Chondrocyte (in vitro differentiated cells): ENCODE results near the gene OPHN1. TPM values are rescaled to one million over a fixed set of nuclear protein-coding genes. Genes with fewer than 3 reads are reported as not detected.
"Not testable (repeated sequence)": the region's sequence is repeated elsewhere in the genome, so short reads cannot be mapped to it uniquely, and the experiment has no call there.

Source experiments
- DNase-seq: peaks from one replicate; pipeline ENCODE4 v3.0.0; 2021; ENCODE audit warnings: mixed read lengths, low spot score
- H3K27ac Mint-ChIP-seq: one replicate; pipeline ENCODE4 v1.8.0; 2021; ENCODE audit warnings: mild to moderate bottlenecking, moderate library complexity, mixed read lengths; ENCODE audit not compliant: unreplicated experiment
- H3K27me3 Mint-ChIP-seq: 2 replicates; pipeline ENCODE4 v1.8.0; 2021; ENCODE audit warnings: low read depth, mixed read lengths
- H3K36me3 Mint-ChIP-seq: 2 replicates; pipeline ENCODE4 v1.8.0; 2021; ENCODE audit warnings: low read depth, mixed read lengths
- H3K4me1 Mint-ChIP-seq: 2 replicates; pipeline ENCODE4 v1.8.0; 2021; ENCODE audit warnings: low read depth, mild to moderate bottlenecking, mixed read lengths
- H3K4me3 Mint-ChIP-seq: one replicate; pipeline ENCODE4 v1.8.0; 2021; ENCODE audit warnings: mild to moderate bottlenecking, moderate library complexity, mixed read lengths; ENCODE audit not compliant: unreplicated experiment
- H3K9me3 Mint-ChIP-seq: 2 replicates; pipeline ENCODE4 v1.8.0; 2021; ENCODE audit warnings: low read depth, mixed read lengths
- CTCF ChIP-seq: fragments of 200-600 bp; sonication (generic); IDR thresholded peaks from 2 replicates; pipeline ENCODE4 v1.5.0; 2021; ENCODE audit warnings: antibody characterized with exemption, mild to moderate bottlenecking, moderate library complexity
- total RNA-seq: library from RNA; stranded (reverse); gene quantifications from 3 replicates; pipeline ENCODE4 v1.2.1, GENCODE V29; 2021

OPHN1 gene
- total RNA-seq, 1 donor from 2014 or later = 6.1 TPM

GRCh38 chrX:68072041-68072440 lies 361.3 kb downstream of the OPHN1 start:
- Mint-ChIP-seq H3K4me1 (no peaks in the 10 kb centered on the region), H3K36me3 (no peaks in the 10 kb centered on the region), H3K27me3 (no peaks in the 10 kb centered on the region), H3K27ac (no peak overlapping the region), H3K4me3 (no peak overlapping the region), H3K9me3 (peaks cover 29% of the 10 kb centered on the region)
- no peak for DNase-seq
- no peak for TF ChIP-seq CTCF

- not testable (repeated sequence) for DNase-seq, H3K4me3 Mint-ChIP-seq, H3K27ac Mint-ChIP-seq, H3K27me3 Mint-ChIP-seq, H3K36me3 Mint-ChIP-seq, H3K4me1 Mint-ChIP-seq
- peaks cover 31% of the 10 kb centered on the region for H3K9me3 Mint-ChIP-seq
Measured at GRCh38 chrX:68070119-68070518, 363.2 kb downstream of the OPHN1 start.

DNA sequence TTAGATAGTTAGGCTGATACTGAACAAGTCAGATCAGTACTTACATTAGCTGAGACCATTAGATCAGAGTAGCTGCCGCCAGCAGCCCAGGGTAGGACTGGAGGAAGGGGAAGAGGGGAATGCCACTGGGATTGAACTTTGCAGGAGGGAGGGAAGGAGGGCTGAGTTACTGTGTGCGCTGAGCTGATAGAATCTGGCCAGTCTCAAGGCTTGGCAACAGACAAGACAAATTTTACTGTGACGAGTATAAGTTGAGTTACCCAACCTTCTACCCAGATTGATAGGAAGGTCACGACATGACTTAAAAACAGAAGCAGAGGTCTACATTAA lies 372.1 kb downstream of the OPHN1 start:
- no peak for DNase-seq
- H3K27me3 Mint-ChIP-seq = no peaks in the 10 kb centered on the region
- TF ChIP-seq CTCF = no peak
- no peaks in the 10 kb centered on the region for H3K36me3 Mint-ChIP-seq
- no peak overlapping the region for H3K4me3 Mint-ChIP-seq
- H3K9me3 Mint-ChIP-seq = peaks cover 5% of the 10 kb centered on the region
- H3K4me1 Mint-ChIP-seq = peaks cover 10% of the 10 kb centered on the region
- no peak overlapping the region for H3K27ac Mint-ChIP-seq

- Mint-ChIP-seq H3K9me3 (peaks cover 4% of the 10 kb centered on the region), H3K4me3 (no peak overlapping the region), H3K27me3 (no peaks in the 10 kb centered on the region), H3K36me3 (no peaks in the 10 kb centered on the region), H3K27ac (no peak overlapping the region), H3K4me1 (peaks cover 10% of the 10 kb centered on the region)
- DNase-seq = no peak
- no peak for TF ChIP-seq CTCF
Measured at GRCh38 chrX:68060506-68061205, 372.6 kb downstream of the OPHN1 start.

- no peak for DNase-seq
- Mint-ChIP-seq H3K4me1 (peaks cover 10% of the 10 kb centered on the region), H3K36me3 (no peaks in the 10 kb centered on the region), H3K27me3 (no peaks in the 10 kb centered on the region), H3K27ac (no peak overlapping the region), H3K9me3 (peaks cover 4% of the 10 kb centered on the region), H3K4me3 (no peak overlapping the region)
- TF ChIP-seq CTCF = no peak
Measured at GRCh38 chrX:68059469-68059868, 373.8 kb downstream of the OPHN1 start.

GRCh38 chrX:68049466-68049865 lies 383.8 kb downstream of the OPHN1 start:
- Mint-ChIP-seq H3K4me3 (no peak overlapping the region), H3K27ac (no peak overlapping the region), H3K36me3 (peaks cover 5% of the 10 kb centered on the region), H3K27me3 (no peaks in the 10 kb centered on the region), H3K9me3 (peaks cover 9% of the 10 kb centered on the region), H3K4me1 (no peaks in the 10 kb centered on the region)
- no peak for DNase-seq
- TF ChIP-seq CTCF = no peak
